ENCODE data around the gene OR8B3.
"Not testable (repeated sequence)": the region's sequence is repeated elsewhere in the genome, so short reads cannot be mapped to it uniquely, and the experiment has no call there.

OR8B3 gene, protein sequence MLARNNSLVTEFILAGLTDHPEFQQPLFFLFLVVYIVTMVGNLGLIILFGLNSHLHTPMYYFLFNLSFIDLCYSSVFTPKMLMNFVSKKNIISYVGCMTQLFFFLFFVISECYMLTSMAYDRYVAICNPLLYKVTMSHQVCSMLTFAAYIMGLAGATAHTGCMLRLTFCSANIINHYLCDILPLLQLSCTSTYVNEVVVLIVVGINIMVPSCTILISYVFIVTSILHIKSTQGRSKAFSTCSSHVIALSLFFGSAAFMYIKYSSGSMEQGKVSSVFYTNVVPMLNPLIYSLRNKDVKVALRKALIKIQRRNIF

DNA sequence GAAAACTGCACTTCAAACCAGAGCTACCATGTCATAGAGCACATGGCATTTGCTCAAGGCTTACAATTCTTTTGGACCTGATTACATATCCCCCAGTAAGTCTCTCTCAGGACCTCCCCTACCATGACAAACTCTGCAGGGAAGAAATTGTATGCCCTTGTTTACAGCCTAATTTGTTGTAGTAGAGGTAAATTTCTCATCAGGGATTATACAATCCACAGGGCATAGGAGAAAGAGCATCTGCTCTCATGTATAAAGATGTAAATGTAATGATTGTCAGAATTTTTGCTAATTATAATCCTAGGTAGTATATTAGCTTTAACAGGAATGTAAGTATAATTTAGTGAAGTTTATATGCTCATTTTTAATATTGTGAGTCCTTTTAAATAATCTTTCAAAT is at the start of gene OR8B3:
OR8B3 (minus strand) TSS at position 101 of the 400 bp plus-strand sequence. CDS start 1,673 bp downstream, outside the sequence.
- DNase-seq: no peak

DNA sequence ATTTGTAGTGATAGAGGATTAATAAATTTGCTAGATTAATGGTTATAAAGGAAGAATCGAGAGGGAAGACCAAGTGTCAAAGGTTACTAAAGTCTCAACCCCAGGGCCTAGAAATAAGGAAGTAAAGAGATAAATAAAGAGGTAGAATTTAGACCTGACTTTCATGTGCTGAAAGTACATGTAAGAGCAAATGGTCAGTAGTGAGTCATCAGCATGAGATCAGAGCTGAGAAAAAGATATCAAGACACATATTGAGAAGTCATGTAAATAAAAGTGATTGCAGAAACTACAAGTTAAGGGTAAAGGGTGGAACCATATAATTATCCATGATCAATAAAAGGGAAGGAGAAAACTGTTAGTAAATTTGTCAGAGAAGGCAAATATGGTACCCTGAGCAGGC is 48.1 kb upstream of the OR8B3 start:
- no peak for DNase-seq

DNA sequence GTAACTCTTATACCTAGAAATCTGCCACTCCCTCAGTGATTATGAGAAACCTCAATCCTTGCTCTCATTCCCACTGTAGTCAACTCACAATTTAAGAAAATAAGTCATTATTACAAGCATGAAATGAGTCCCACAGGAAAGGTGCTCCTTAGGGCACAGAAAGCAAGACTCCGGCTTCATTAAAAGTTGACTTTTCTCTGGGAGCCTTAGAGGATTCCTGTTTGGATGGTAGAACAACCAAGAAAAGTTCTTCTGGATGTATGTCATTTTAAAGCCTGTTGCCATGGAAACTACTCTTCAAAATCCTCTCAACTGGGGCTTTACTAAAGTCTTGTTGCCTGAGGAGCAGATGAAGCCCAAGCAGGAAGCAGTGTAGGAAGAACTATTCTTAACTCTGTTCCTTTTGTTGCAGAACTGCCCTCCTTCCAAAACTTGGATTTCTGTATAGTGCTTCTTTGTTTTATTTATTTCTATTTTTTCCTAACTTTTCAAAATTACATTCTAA is 46.9 kb upstream of the OR8B3 start, which contains the start of gene OR8B8:
OR8B8 (minus strand) TSS at position 51 of the 505 bp plus-strand sequence. CDS start 4,611 bp downstream, outside the sequence.
- DNase-seq: no peak

DNA sequence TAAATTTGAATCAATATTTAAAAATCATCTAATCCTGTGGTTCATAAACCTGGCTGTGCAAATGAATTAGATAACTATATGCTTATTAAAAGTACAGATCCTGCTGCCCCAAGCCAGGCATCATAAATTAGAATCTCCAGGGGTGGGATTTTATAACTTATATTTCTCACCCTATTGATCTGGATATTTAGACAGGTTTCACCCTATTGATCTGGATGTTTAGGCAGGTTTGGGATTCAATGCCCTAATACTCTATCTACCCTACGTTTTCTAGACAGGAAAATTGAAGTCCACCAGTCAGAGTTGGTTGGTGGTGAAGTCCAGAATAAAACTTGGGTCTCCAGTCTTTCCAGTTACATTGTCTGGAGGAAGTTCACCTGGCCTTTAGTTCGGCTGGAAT is 44.0 kb upstream of the OR8B3 start:
- DNase-seq: no peak

DNA sequence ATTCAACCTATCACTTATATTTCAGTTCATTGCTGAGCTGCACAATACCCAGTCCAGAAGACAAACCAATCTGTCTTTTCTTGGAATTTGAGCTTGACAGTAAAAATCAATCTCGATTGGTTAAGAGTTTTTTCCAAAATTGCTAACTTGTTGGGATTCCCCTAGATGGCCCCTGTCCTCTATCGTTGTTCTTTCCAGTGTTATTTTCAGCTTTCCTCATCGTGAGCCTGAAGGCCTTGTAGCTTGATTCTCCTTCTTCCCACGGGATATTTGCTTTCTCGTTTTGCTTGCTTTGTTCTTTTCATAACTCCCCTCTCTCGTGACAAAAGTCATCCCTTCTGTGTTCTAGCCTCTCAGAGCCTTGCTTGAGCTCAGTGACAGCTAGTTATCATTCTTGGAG is 43.6 kb upstream of the OR8B3 start:
- no peak for DNase-seq

DNA sequence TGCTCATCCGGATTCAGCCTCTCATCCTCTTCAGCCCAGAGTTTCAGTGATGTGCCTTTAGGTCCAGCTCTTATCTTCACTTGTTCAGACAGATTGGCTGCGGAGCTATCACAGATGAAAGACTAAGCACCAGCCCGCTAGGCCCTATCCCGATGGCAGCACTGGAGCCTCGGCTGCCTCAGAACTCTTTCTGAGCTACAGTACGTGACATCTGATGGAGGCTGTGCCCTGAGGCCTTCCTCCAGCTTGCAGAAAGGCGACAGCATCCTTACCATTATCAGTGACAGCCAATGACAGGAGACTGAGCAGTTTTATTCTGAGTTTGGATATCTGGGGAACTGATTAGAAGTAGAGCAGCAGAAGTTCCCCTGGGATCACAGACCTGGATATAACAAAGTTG is 42.7 kb upstream of the OR8B3 start:
- no peak for DNase-seq

DNA sequence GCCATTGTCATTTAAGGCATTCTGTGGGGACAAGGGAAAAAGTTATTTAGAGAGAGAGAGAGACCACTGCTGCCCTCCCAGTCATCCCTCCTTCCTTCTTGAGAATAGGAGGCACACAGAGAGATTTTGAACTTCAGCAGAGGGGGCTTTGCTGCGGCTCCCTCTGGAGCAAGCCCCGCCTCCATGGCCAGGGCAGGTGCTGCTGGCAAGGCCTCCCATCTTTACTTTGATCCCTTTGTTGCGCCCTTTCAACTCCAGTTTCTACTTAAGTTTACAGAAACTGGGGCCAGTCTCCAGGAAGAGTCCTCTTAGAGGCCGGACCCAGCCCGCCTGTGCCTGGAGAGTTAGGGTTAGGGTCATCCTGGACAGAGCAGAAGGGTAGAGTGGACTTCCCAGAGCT is 42.3 kb upstream of the OR8B3 start:
- DNase-seq: no peak

DNA sequence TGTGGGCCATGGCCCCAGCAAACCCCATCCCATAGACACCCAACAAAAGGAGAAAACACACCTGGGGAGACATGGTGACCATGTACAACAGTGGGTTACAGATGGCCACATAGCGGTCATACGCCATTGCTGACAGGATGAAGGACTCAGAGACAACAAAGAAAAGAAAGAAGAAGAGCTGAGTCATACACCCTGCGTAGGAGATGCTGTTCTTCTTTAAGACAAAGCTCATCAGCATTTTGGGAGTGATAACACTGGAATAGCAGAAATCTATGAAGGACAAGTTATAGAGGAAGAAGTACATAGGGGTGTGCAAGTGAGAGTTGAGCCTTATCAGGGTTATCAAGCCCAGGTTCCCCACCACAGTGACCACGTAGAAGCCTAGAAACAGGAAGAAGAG is 41.8 kb upstream of the OR8B3 start:
- no peak for DNase-seq

DNA sequence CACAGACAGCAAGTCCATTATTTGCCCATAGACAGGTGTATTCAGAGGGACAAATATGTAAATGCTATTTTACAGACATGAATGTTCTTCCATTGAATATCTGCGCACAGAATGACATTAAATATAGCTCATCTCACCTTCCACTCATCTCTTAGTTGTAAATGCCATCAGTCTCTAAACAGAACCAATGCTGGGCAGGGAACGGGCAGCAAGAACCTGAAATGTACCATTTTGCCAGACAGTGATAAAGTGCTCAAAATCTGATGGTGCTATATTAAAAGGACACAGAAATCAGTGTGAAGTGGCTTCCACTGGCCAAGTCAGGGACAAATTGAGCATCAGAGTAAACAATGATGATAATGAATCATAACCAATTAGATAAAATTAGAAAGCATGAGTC is 35.9 kb upstream of the OR8B3 start:
- DNase-seq: no peak

DNA sequence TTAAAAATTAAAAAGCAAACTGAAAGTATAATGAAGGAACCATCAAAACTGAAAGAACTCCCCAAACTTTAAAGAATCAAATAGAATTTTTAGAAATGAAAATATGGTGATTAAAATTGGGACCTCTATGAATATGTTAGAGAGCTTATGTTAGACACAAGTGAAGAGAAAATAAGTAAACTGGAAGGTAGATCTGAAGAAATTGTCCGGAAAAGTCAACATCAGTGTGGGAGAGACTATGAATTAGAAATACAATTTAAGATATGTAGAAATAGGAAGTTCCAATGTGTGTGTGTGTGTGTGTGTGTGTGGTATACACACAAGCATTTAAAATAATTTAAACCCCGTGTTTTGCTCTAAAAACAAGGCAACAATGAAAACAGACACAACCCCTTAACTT is 30.8 kb upstream of the OR8B3 start:
- DNase-seq: no peak

DNA sequence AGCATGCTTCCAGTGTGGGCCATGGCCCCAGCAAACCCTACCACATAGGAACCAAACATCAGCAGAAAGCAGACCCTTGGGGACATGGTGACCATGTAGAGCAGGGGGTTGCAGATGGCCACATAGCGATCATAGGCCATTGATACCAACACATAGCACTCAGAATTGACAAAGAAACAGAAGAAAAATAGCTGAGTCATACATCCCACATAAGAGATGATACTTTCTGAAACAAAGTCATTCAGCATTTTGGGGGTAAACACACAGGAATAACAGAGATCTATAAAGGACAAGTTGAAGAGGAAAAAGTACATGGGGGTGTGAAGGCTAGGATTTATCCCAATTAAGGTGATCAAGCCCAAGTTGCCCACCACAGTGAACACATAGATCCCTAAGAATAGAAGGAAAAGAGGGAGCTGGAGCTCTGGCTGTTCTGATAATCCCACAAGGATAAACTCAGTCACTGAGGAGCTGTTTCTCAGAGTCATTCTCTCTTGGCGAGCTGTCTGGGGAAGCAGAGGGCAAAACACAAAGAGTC is 25.6 kb upstream of the OR8B3 start, which contains the start of gene OR8B4:
OR8B4 (minus strand) TSS at position 488 of the 538 bp plus-strand sequence; CDS start at position 488, 0 bp downstream.
- no peak for DNase-seq

DNA sequence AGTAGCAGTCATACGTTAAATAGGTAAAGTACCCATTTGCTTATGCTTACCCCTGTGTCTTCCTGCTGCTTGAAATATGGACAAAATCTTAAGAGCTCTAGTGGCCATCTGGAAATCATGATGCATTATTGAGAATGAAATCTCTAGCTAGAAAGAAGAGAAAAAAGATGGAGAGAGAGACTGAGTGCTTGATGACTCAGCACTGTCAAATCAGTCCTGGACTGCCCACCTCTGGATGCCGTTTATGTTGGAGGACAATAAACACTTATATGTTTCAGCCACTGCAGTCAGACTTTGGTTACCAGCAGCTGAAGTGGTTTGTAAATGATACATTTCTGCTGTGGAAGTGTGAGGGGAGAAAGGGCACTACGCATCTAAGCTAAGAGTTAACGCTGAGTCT is 22.2 kb upstream of the OR8B3 start:
- no peak for DNase-seq

DNA sequence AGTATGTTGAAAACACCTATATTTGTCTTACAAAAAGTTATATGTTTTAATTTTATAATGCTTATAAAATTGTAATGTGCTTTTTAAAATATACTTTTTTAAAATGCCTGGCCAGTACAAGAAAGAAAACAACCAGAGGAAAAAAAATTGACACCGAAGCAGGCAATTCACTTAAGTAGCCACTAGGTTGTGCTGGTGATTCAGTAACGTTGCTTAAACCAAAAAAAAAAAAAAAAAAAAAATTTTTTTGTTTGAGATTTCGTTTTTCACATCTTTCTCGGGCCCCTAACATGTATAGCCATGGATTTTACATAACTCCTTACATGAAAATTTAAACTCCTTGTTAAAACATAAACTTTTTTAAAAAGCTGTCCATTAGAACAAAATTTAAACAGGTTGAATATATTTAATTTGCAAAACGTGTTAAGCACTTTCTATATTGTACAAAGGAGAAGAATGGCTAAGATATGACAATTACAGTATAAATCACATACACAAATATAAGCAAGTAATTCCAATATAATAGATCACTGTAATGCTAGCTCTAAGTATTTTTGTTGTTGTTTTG is 16.6 kb upstream of the OR8B3 start:
- no peak for DNase-seq

DNA sequence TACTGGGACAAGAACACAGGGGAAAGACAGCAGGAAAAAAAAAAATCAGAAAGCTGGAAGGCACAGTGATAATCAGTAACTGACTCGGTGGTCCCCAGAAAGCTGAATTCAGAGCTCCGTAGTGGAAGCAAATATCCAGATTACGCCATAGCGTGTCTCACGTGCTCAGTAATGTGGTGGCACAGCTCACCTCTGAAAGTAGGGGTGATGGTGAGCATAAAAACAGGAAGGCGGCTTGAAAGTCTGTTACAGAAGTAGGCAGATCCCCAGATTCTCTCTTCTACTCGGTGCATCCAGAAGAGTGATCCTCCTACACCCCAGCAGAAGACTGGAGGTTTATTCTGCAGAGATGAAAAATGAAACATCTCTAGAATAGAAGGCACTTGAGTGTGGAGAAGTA is 11.1 kb upstream of the OR8B3 start:
- DNase-seq: no peak

DNA sequence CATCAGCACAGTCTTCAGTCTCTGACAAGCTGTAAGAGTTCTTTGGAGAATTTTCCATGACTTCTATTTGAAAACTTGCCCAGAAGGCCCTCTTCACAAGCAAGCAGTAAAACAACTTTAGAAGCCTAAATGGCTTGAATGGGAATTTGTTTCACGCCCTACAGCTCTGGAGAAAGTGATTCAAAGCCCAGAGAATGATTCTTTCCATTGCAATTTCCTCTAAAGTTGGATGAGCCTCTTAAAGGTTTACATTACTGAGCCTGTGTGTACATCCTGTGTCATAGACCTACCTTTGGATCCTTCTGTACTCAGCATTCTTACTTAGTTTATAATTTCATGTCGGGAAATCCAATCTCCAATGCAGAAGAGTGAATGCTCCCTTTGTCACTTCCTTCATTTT is 6.8 kb upstream of the OR8B3 start:
- no peak for DNase-seq

DNA sequence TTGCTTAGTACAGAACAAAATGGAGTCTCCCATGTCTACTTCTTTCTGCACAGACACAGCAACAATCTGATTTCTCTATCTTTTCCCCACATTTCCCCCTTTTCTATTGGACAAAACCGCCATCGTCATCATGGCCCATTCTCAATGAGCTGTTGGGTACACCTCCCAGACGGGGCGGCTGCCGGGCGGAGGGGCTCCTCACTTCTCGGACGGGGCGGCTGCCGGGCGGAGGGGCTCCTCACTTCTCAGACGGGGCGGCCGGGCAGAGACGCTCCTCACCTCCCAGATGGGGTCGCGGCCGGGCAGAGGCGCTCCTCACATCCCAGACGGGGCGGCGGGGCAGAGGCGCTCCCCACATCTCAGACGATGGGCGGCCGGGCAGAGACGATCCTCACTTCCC is 4.4 kb upstream of the OR8B3 start:
- not testable (repeated sequence) for DNase-seq

DNA sequence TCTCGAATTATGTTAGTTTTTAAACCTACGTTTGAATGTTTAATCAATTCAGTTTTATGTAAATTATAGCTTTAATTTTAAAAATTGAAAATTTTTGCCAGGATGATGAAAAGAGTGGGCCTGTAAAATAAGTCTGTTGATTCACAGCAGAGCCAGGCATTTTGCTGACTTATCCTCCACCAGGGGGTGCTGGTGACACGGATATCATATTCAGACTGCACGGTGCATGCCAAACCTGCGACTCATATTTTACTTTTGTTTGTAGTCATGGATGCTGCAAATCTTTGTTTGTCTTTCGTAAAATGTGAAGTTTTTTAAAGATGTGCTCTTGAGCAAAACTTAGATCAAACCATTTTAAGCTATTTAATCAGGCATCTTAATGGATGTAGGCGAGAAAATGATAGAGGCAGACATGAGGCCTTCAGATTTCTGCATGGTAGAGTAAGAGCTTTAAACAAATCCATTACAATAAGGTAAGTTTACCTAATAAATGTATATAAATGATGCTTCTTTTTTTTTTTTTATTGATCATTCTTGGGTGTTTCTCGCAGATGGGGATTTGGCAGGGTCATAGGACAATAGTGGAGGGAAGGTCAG is 3.6 kb upstream of the OR8B3 start:
- DNase-seq: no peak

DNA sequence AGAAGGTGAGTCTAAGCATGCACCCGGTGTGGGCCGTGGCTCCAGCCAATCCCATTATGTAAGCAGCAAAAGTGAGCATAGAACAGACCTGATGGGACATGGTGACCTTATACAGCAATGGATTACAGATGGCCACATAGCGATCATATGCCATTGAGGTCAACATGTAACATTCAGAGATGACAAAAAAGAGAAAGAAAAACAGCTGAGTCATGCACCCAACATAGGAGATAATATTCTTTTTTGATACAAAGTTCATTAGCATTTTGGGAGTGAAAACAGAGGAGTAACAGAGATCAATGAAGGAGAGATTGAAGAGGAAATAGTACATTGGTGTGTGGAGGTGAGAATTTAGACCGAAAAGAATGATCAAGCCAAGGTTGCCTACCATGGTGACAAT is 2.0 kb downstream of the OR8B3 start:
- not testable (repeated sequence) for DNase-seq

DNA sequence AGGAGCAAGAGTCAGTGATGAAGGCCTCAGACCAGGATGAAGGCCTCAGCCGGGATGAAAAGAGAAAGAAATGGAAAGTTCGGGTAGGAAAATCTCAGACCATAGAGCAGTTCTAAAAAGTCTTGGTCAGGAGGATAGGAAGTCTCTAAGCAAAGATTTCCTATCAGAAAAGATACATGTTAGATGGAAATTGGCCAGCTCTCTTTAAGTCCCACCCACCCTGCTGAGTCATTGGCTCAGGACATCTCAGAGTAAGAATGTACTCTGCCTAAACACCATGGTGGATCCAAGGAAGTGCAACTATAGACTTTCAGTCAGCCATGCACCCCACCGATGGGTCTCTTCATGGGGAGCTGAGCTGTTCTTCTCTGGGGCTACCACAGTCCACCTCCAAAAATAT is 4.4 kb downstream of the OR8B3 start:
- DNase-seq: no peak

DNA sequence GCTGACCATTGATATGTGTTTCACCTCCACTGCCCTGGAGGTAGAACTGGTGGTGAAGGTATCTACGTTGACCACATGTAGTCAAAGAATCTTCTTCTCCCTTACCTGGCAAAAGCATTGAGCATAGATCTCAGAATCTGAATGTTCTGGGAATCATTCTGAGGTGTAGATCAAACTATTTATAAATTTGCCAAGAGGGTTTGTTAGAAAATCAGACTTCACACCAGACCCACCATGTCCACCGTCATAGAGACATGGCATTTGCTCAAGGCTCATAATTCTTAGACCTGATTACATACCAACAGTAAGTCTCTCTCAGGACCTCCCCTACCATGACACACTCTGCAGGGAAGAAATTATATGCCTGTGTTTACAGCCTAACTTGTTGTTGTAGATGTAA is 14.4 kb downstream of the OR8B3 start, which contains the start of gene OR8B2:
OR8B2 (minus strand) TSS at position 101 of the 400 bp plus-strand sequence. CDS start 1,156 bp downstream, outside the sequence.
- DNase-seq: no peak

DNA sequence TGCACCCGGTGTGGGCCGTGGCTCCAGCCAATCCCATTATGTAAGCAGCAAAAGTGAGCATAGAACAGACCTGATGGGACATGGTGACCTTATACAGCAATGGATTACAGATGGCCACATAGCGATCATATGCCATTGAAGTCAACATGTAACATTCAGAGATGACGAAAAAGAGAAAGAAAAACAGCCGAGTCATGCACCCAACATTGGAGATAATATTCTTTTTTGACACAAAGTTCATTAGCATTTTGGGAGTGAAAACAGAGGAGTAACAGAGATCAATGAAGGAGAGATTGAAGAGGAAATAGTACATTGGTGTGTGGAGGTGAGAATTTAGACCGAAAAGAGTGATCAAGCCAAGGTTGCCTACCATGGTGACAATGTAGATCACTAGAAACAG is 16.0 kb downstream of the OR8B3 start:
- not testable (repeated sequence) for DNase-seq

DNA sequence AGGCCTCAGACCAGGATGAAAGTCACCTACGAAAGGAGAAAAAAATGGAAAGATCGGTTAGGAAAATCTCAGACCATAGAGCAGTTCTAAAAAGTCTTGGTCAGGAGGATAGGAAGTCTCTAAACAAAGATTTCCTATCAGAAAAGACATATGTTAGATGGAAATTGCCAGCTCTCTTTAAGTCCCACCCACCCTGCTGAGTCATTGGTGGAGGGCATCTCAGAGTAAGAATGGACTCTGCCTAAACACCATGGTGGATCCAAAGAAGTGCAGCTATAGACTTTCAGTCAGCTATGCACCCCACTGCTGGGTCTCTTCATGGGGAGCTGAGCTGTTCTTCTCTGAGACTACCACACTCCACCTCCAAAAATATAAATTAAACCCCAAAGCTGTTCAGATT is 18.2 kb downstream of the OR8B3 start:
- no peak for DNase-seq

DNA sequence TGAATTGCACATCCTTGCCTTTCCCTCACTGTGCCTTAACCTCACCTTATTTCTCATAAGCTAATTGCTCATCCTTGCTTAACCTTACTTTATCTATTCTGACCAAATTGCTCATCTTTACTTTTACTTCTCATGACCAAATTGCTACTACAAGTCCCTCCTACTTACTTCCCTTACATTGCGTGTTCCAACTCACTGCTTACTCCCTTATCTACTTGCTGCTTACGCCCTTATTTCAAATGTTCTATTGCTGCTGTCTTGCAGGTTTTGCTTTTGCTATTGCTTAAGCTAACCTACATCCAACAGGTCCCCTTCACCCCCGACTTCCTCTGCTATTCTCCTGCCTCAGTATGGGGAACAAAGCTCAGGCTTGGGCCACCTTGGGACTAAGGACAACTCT is 22.5 kb downstream of the OR8B3 start:
- no peak for DNase-seq

DNA sequence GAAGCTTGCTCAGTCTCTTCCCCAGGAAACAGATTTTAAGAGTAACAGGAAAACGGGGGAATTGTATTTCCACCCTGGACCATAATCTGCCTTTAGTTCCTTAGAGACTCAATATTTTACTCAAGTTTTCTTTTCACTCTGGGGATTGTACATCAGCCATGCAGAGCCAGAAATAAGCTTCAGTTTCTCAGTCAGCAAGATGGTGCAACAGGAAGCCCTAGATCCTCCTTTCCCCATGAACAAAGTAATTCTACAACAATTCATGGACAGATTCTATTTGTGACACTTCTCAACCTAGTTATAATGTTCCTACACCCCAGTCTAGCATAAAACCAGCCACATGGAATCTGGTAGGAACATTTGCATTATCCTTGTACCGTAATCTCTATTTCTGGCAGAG is 39.3 kb downstream of the OR8B3 start:
- no peak for DNase-seq
